ENCODE data around the gene RFX1.

- TF ChIP-seq CTCF (IDR thresholded peaks at IDR 0.05) (no peak), POLR2AphosphoS5 (IDR thresholded peaks at IDR 0.05) (no peak), POLR2A (IDR thresholded peaks at IDR 0.05) (no peak)
Measured at GRCh38 chr19:13989487-13989886, 16.6 kb downstream of the RFX1 start.
